ENCODE data around the gene PRKCQ. TPM values are rescaled to one million over a fixed set of nuclear protein-coding genes. Genes with fewer than 3 reads are reported as not detected.

The PRKCQ gene
- total RNA-seq: under 1 TPM in 2 of 4 donors, not detected in 2; 0.21 to 0.30 TPM

GRCh38 chr10:6579904-6580278 lies at the start of gene PRKCQ:
PRKCQ (minus strand) TSS chr10:6580276; CDS start chr10:6515135, 65,141 bp downstream.
- DNase-seq (ENCODE audit: low spot score in 2 of 2): no peak
- TF ChIP-seq EP300 (IDR thresholded peaks at IDR 0.05): no peak
- no peak for TF ChIP-seq POLR2A (IDR thresholded peaks at IDR 0.05)
- TF ChIP-seq, protein P1, sequence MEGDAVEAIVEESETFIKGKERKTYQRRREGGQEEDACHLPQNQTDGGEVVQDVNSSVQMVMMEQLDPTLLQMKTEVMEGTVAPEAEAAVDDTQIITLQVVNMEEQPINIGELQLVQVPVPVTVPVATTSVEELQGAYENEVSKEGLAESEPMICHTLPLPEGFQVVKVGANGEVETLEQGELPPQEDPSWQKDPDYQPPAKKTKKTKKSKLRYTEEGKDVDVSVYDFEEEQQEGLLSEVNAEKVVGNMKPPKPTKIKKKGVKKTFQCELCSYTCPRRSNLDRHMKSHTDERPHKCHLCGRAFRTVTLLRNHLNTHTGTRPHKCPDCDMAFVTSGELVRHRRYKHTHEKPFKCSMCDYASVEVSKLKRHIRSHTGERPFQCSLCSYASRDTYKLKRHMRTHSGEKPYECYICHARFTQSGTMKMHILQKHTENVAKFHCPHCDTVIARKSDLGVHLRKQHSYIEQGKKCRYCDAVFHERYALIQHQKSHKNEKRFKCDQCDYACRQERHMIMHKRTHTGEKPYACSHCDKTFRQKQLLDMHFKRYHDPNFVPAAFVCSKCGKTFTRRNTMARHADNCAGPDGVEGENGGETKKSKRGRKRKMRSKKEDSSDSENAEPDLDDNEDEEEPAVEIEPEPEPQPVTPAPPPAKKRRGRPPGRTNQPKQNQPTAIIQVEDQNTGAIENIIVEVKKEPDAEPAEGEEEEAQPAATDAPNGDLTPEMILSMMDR (IDR thresholded peaks at IDR 0.05): no peak
- WGBS, 2 donors: 1% methylated on average over 11 to 39 of the region's 41 CpGs
- Histone ChIP-seq H3K9me3 (no peaks in the 10 kb centered on the region), H3K36me3 (no peaks in the 10 kb centered on the region), H3K4me1 (peaks cover 0 to 11% (median 0%) of the 10 kb centered on the region in 4 donors), H3K27me3 (peaks cover 0 to 25% of the 10 kb centered on the region in 2 donors), H3K4me3 (peak within 1 kb of the TSS; percentile 27 to 70 (median 56)), H3K27ac (peak within 1 kb of the TSS in 2 of 4 donors; percentile 21 to 77)

GRCh38 chr10:6625428-6625827 lies 45.4 kb upstream of the PRKCQ start:
- no peaks in the 10 kb centered on the region for H3K27me3 ChIP-seq
- H3K4me3 ChIP-seq: no peak overlapping the region
- H3K27ac ChIP-seq: no peak overlapping the region
- no peak for TF ChIP-seq EP300 (IDR thresholded peaks at IDR 0.05)
- TF ChIP-seq, protein P1 (IDR thresholded peaks at IDR 0.05): no peak
- no peak for TF ChIP-seq POLR2A (IDR thresholded peaks at IDR 0.05)
- WGBS, 2 donors: 65 to 74% methylated on average over 4 of the region's 4 CpGs
- H3K9me3 ChIP-seq: no peaks in the 10 kb centered on the region
- no peaks in the 10 kb centered on the region for H3K4me1 ChIP-seq
- no peaks in the 10 kb centered on the region for H3K36me3 ChIP-seq
- no peak for DNase-seq (ENCODE audit: low spot score in 2 of 2)

- DNase-seq (ENCODE audit: low spot score in 2 of 2): no peak
- H3K9me3 ChIP-seq: no peaks in the 10 kb centered on the region
- TF ChIP-seq EP300 (IDR thresholded peaks at IDR 0.05) (no peak), POLR2A (IDR thresholded peaks at IDR 0.05) (no peak)
- TF ChIP-seq, protein P1 (IDR thresholded peaks at IDR 0.05): no peak
- WGBS, 2 donors: 32 to 33% methylated on average over 3 of the region's 3 CpGs
- no peaks in the 10 kb centered on the region for H3K4me1 ChIP-seq
- H3K36me3 ChIP-seq: no peaks in the 10 kb centered on the region
- no peak overlapping the region for H3K27ac ChIP-seq
- H3K4me3 ChIP-seq: no peak overlapping the region
- no peaks in the 10 kb centered on the region for H3K27me3 ChIP-seq
Measured at GRCh38 chr10:6624392-6624791, 44.3 kb upstream of the PRKCQ start.

GRCh38 chr10:6622921-6623320 lies 42.8 kb upstream of the PRKCQ start:
- WGBS, 2 donors: 70 to 75% methylated on average over 5 of the region's 5 CpGs
- H3K9me3 ChIP-seq: no peaks in the 10 kb centered on the region
- no peaks in the 10 kb centered on the region for H3K27me3 ChIP-seq
- DNase-seq (ENCODE audit: low spot score in 2 of 2): no peak
- no peaks in the 10 kb centered on the region for H3K4me1 ChIP-seq
- H3K4me3 ChIP-seq: no peak overlapping the region
- no peaks in the 10 kb centered on the region for H3K36me3 ChIP-seq
- H3K27ac ChIP-seq: no peak overlapping the region
- TF ChIP-seq POLR2A (IDR thresholded peaks at IDR 0.05) (no peak), EP300 (IDR thresholded peaks at IDR 0.05) (no peak)
- TF ChIP-seq, protein P1 (IDR thresholded peaks at IDR 0.05): no peak

DNA sequence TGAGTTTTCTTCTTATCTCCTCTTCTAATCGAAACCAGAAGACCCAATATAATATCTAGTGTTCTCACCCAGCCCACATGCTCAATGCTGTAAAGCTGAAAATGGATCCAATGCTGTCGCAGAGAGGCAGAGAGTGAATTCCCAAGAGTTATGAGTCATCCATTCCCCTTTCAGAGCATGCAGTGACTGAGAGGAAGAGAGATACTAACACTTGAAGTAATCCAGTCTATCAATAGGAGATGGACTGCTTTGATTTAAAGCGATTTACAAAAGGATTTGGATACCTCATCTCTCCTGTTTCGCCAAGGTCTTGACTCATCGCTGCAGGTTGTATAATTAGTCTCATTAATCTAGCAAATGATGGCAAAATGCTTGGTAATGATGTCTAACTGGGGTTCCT lies 41.5 kb upstream of the PRKCQ start:
- Histone ChIP-seq H3K27me3 (no peaks in the 10 kb centered on the region), H3K4me1 (no peaks in the 10 kb centered on the region), H3K9me3 (no peaks in the 10 kb centered on the region), H3K36me3 (no peaks in the 10 kb centered on the region), H3K4me3 (no peak overlapping the region), H3K27ac (no peak overlapping the region)
- WGBS, 2 donors: 63 to 67% methylated on average over 5 of the region's 5 CpGs
- DNase-seq (ENCODE audit: low spot score in 2 of 2): no peak
- no peak for TF ChIP-seq POLR2A (IDR thresholded peaks at IDR 0.05)
- no peak for TF ChIP-seq EP300 (IDR thresholded peaks at IDR 0.05)
- TF ChIP-seq, protein P1 (IDR thresholded peaks at IDR 0.05): no peak

Data from tibial nerve (tissue), 4 donors.